ENCODE results near the gene ERC1. TPM values are rescaled to one million over a fixed set of nuclear protein-coding genes. Genes with fewer than 3 reads are reported as not detected.

The ERC1 gene
- total and polyA plus RNA-seq, 7 donors = 4.0 to 35.6 (median 29.4) TPM

- no peak for DNase-seq
- 88 to 91% (median 88%) methylated on average over 3 of the region's 3 CpGs for WGBS, 3 donors
- no peak overlapping the region for H3K4me3 ChIP-seq
- intact Hi-C loops (cut with DNase I) = no loop called here
- no peaks in the 10 kb centered on the region for H3K9me3 ChIP-seq
- no peak overlapping the region for H3K27ac ChIP-seq
- no peaks in the 10 kb centered on the region for H3K36me3 ChIP-seq (ENCODE audit: insufficient read depth in 1 of 2, low read depth in 1 of 2)
- H3K4me1 ChIP-seq = peaks cover 27% of the 10 kb centered on the region
- no peak for ATAC-seq
- H3K27me3 ChIP-seq (ENCODE audit: insufficient read depth in 3 of 3, low read length in 2 of 3) = no peaks in the 10 kb centered on the region
- TF ChIP-seq, protein P1, sequence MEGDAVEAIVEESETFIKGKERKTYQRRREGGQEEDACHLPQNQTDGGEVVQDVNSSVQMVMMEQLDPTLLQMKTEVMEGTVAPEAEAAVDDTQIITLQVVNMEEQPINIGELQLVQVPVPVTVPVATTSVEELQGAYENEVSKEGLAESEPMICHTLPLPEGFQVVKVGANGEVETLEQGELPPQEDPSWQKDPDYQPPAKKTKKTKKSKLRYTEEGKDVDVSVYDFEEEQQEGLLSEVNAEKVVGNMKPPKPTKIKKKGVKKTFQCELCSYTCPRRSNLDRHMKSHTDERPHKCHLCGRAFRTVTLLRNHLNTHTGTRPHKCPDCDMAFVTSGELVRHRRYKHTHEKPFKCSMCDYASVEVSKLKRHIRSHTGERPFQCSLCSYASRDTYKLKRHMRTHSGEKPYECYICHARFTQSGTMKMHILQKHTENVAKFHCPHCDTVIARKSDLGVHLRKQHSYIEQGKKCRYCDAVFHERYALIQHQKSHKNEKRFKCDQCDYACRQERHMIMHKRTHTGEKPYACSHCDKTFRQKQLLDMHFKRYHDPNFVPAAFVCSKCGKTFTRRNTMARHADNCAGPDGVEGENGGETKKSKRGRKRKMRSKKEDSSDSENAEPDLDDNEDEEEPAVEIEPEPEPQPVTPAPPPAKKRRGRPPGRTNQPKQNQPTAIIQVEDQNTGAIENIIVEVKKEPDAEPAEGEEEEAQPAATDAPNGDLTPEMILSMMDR (IDR thresholded peaks at IDR 0.05) = no peak
Measured at GRCh38 chr12:1170411-1170810, 179.4 kb downstream of the ERC1 start.

GRCh38 chr12:1171657-1172408 is 180.8 kb downstream of the ERC1 start:
- WGBS, 3 donors = 48 to 57% (median 50%) methylated on average over 6 of the region's 6 CpGs
- TF ChIP-seq, protein P1 (IDR thresholded peaks at IDR 0.05) = no peak
- no peaks in the 10 kb centered on the region for H3K36me3 ChIP-seq (ENCODE audit: insufficient read depth in 1 of 2, low read depth in 1 of 2)
- intact Hi-C loops (cut with DNase I) = no loop called here
- H3K27ac ChIP-seq = peak overlapping the region; percentile 36
- no peaks in the 10 kb centered on the region for H3K9me3 ChIP-seq
- DNase-seq = no peak
- ATAC-seq = peak; percentile 60 to 84 (median 64)
- peaks cover 27% of the 10 kb centered on the region for H3K4me1 ChIP-seq
- H3K27me3 ChIP-seq (ENCODE audit: insufficient read depth in 3 of 3, low read length in 2 of 3) = no peaks in the 10 kb centered on the region
- H3K4me3 ChIP-seq = no peak overlapping the region

GRCh38 chr12:1173781-1174617 is 183.0 kb downstream of the ERC1 start:
- intact Hi-C loops (cut with DNase I) = no loop called here
- no peaks in the 10 kb centered on the region for H3K9me3 ChIP-seq
- H3K36me3 ChIP-seq (ENCODE audit: insufficient read depth in 1 of 2, low read depth in 1 of 2) = no peaks in the 10 kb centered on the region
- H3K27ac ChIP-seq = no peak overlapping the region
- ATAC-seq (no peak), DNase-seq (no peak)
- H3K4me1 ChIP-seq = peaks cover 21% of the 10 kb centered on the region
- no peaks in the 10 kb centered on the region for H3K27me3 ChIP-seq (ENCODE audit: insufficient read depth in 3 of 3, low read length in 2 of 3)
- TF ChIP-seq, protein P1 (IDR thresholded peaks at IDR 0.05) = no peak
- WGBS, 3 donors = 37 to 47% (median 43%) methylated on average over 8 of the region's 8 CpGs
- no peak overlapping the region for H3K4me3 ChIP-seq

DNA sequence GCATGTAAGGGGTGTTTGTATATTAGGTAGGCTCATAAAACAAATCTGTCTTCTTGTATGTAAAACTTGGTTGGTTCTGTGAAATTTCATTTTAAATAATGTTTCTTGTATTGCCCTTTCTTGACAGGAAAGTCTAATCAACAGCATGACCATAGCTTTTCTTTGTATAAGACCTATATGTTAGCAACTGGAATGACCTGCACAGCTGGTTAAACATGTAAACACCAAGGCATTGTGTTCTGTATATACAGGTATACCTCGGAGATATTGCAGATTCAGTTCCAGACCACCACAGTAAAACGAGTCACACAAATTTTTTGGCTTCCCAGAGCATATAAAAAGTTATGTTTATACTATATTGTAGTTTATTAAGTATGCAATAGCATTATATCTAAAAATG is 183.6 kb downstream of the ERC1 start:
- Histone ChIP-seq H3K9me3 (no peaks in the 10 kb centered on the region), H3K27ac (no peak overlapping the region), H3K27me3 (ENCODE audit: insufficient read depth in 3 of 3, low read length in 2 of 3) (no peaks in the 10 kb centered on the region), H3K4me3 (no peak overlapping the region), H3K4me1 (peaks cover 21% of the 10 kb centered on the region), H3K36me3 (ENCODE audit: insufficient read depth in 1 of 2, low read depth in 1 of 2) (no peaks in the 10 kb centered on the region)
- TF ChIP-seq, protein P1 (IDR thresholded peaks at IDR 0.05) = no peak
- WGBS, 3 donors = 84 to 91% (median 88%) methylated on average over 2 of the region's 2 CpGs
- no peak for ATAC-seq
- intact Hi-C loops (cut with DNase I) = no loop called here
- no peak for DNase-seq
